ENCODE results near the gene STARD7. TPM values are rescaled to one million over a fixed set of nuclear protein-coding genes. Genes with fewer than 3 reads are reported as not detected.
A peak's percentile ranks its signal among the peaks of the same experiment; 100 is the strongest.

Gene STARD7
- total RNA-seq, 1 experiment from 2014 or later: 224 TPM

DNA sequence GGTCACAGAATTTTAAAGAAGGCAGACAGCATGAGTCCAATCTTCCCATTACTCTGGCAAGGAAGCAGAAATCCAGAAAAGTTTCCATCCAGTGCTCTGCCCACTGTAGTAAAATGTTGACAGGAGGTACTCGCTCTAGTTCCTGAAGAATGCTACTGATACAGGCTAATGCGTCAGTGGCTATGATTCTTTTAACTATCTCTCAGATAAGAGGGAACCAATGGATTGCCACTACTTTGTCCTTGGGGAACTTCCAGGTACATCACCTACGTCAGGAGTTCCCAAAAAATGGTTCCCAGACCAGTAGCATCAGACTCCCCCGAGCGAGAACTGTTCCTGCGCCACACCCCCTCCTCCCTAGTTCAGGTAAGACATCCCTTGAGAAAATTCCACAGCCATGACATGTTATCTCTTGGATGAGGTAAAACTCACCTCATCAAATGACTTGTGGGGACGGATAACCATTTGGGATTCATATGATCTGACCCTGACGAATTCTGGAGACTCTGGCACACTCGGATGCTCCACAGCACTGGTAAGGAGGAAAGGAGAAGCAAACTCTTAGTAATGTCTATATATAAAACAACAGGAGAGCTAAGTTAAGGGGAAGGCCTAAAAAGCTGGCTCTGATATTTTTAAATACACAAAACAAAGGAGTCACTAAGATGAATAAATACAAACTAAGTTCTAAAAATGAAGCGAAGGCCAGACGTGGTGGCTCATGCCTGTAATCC, 16.5 kb downstream of the STARD7 start:
- DNase-seq: no peak
- Histone ChIP-seq H3K9me3 (no peaks in the 10 kb centered on the region), H3K36me3 (ENCODE audit: control insufficient read depth, insufficient read depth, low read length) (peaks cover 2% of the 10 kb centered on the region; the same call in 1 of the 2 replicates), H3K4me3 (ENCODE audit: low read depth, low read length) (no peak overlapping the region), H3K4me1 (peaks cover 32% of the 10 kb centered on the region), H3K27me3 (replicated peaks; ENCODE audit: control insufficient read depth, insufficient read depth, low read length) (no peaks in the 10 kb centered on the region)
- BruUV-seq (replicated peaks): no TSS peak
- Mint-ChIP-seq H3K9me3 (ENCODE audit: unreplicated experiment) (no peaks in the 10 kb centered on the region), H3K27ac (ENCODE audit: unreplicated experiment) (no peak overlapping the region), H3K4me1 (ENCODE audit: low read depth, unreplicated experiment) (peaks cover 20% of the 10 kb centered on the region), H3K36me3 (ENCODE audit: insufficient read depth, unreplicated experiment) (peaks cover 89% of the 10 kb centered on the region), H3K27me3 (ENCODE audit: insufficient read depth, unreplicated experiment) (no peaks in the 10 kb centered on the region), H3K4me3 (ENCODE audit: unreplicated experiment) (no peak overlapping the region)
- CTCF ChIA-PET: no interaction called here
- POLR2A ChIA-PET: no interaction called here
- TF ChIP-seq CTCF (IDR thresholded peaks at IDR 0.05; ENCODE audit: insufficient read depth in 1 of 2, low read depth in 1 of 2, low read length in 1 of 2, severe bottlenecking in 1 of 2, unreplicated experiment in 1 of 2): no peak
- intact Hi-C loops (cut with micrococcal nuclease; ENCODE audit: unreplicated experiment): no loop called here

GRCh38 chr2:96188821-96189526, 19.7 kb downstream of the STARD7 start:
- no peak for TF ChIP-seq CTCF (IDR thresholded peaks at IDR 0.05; ENCODE audit: insufficient read depth in 1 of 2, low read depth in 1 of 2, low read length in 1 of 2, severe bottlenecking in 1 of 2, unreplicated experiment in 1 of 2)
- Histone ChIP-seq H3K4me3 (ENCODE audit: low read depth, low read length) (no peak overlapping the region), H3K27me3 (replicated peaks; ENCODE audit: control insufficient read depth, insufficient read depth, low read length) (no peaks in the 10 kb centered on the region), H3K9me3 (no peaks in the 10 kb centered on the region), H3K36me3 (ENCODE audit: control insufficient read depth, insufficient read depth, low read length) (peaks cover 10% of the 10 kb centered on the region), H3K4me1 (peaks cover 25% of the 10 kb centered on the region)
- ChIA-PET CTCF (no interaction called here), POLR2A (no interaction called here)
- H3K9me3 Mint-ChIP-seq (ENCODE audit: unreplicated experiment): no peaks in the 10 kb centered on the region
- H3K36me3 Mint-ChIP-seq (ENCODE audit: insufficient read depth, unreplicated experiment): peaks cover 98% of the 10 kb centered on the region
- no peak overlapping the region for H3K4me3 Mint-ChIP-seq (ENCODE audit: unreplicated experiment)
- intact Hi-C loops (cut with micrococcal nuclease; ENCODE audit: unreplicated experiment): loop anchor here (5.0 kb wide), 2 partner anchors 42 to 78 kb away; partner anchors contain the start of genes CIAO1, DUSP2 and TMEM127
- no TSS peak for BruUV-seq (replicated peaks)
- H3K27me3 Mint-ChIP-seq (ENCODE audit: insufficient read depth, unreplicated experiment): no peaks in the 10 kb centered on the region
- DNase-seq: no peak
- H3K4me1 Mint-ChIP-seq (ENCODE audit: low read depth, unreplicated experiment): peaks cover 20% of the 10 kb centered on the region
- H3K27ac Mint-ChIP-seq (ENCODE audit: unreplicated experiment): no peak overlapping the region

DNA sequence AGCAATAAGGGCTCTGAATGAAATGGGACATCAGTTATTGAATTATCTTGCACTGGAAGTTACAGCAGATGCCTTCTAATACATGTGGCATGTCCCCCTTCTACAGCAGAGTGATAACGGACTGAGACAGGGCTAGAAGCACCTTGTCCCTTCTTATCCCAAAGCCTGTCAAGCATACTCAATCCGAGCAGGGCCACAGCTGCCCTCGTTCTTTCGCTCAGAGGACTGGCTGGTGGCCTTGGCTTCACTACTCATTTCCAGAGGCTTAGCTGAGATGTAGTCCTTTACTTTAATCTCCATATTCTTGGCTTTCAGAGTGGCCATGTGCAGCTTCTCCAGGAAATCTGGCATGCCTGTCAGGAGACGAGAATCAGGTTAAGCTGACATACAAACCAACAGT, 22.1 kb downstream of the STARD7 start:
- peaks cover 20% of the 10 kb centered on the region for H3K4me1 Mint-ChIP-seq (ENCODE audit: low read depth, unreplicated experiment)
- no peak for TF ChIP-seq CTCF (IDR thresholded peaks at IDR 0.05; ENCODE audit: insufficient read depth in 1 of 2, low read depth in 1 of 2, low read length in 1 of 2, severe bottlenecking in 1 of 2, unreplicated experiment in 1 of 2)
- Histone ChIP-seq H3K4me1 (peaks cover 25% of the 10 kb centered on the region), H3K27me3 (replicated peaks; ENCODE audit: control insufficient read depth, insufficient read depth, low read length) (no peaks in the 10 kb centered on the region), H3K36me3 (ENCODE audit: control insufficient read depth, insufficient read depth, low read length) (peaks cover 7% of the 10 kb centered on the region; the same call in 1 of the 2 replicates), H3K9me3 (no peaks in the 10 kb centered on the region), H3K4me3 (ENCODE audit: low read depth, low read length) (no peak overlapping the region)
- no TSS peak for BruUV-seq (replicated peaks)
- H3K4me3 Mint-ChIP-seq (ENCODE audit: unreplicated experiment): no peak overlapping the region
- CTCF ChIA-PET: no interaction called here
- intact Hi-C loops (cut with micrococcal nuclease; ENCODE audit: unreplicated experiment): loop anchor here (5.0 kb wide), 2 partner anchors 39 to 81 kb away; partner anchors contain the start of genes CIAO1, DUSP2 and TMEM127
- POLR2A ChIA-PET: no interaction called here
- no peak for DNase-seq
- H3K9me3 Mint-ChIP-seq (ENCODE audit: unreplicated experiment): no peaks in the 10 kb centered on the region
- peaks cover 92% of the 10 kb centered on the region for H3K36me3 Mint-ChIP-seq (ENCODE audit: insufficient read depth, unreplicated experiment)
- H3K27me3 Mint-ChIP-seq (ENCODE audit: insufficient read depth, unreplicated experiment): no peaks in the 10 kb centered on the region
- peak overlapping the region; percentile 39 for H3K27ac Mint-ChIP-seq (ENCODE audit: unreplicated experiment)
